ENCODE data around the gene SMR3A.

Gene SMR3A

GRCh38 chr4:70359115-70359661 lies 1.4 kb upstream of the SMR3A start:
- TF ChIP-seq CTCF (IDR thresholded peaks at IDR 0.05) = no peak
- TF ChIP-seq ZFX (IDR thresholded peaks at IDR 0.05; ENCODE audit: borderline replicate concordance) = no peak
- no peak overlapping the region for H3K27ac ChIP-seq

GRCh38 chr4:70364002-70364401 lies 3.4 kb downstream of the SMR3A start:
- TF ChIP-seq ZFX (IDR thresholded peaks at IDR 0.05; ENCODE audit: borderline replicate concordance) (no peak), CTCF (IDR thresholded peaks at IDR 0.05) (no peak)

GRCh38 chr4:70365479-70365878 lies 4.9 kb downstream of the SMR3A start:
- no peak for TF ChIP-seq ZFX (IDR thresholded peaks at IDR 0.05; ENCODE audit: borderline replicate concordance)

More at GRCh38 chr4:70364002-70364401, 3.4 kb downstream of the SMR3A start:
- no peak overlapping the region for H3K27ac ChIP-seq

GRCh38 chr4:70367813-70368212 lies 7.3 kb downstream of the SMR3A start:
- H3K27ac ChIP-seq = no peak overlapping the region
- TF ChIP-seq ZFX (IDR thresholded peaks at IDR 0.05; ENCODE audit: borderline replicate concordance) (no peak), CTCF (IDR thresholded peaks at IDR 0.05) (no peak)

More at GRCh38 chr4:70365479-70365878, 4.9 kb downstream of the SMR3A start:
- H3K27ac ChIP-seq = no peak overlapping the region

- TF ChIP-seq CTCF (IDR thresholded peaks at IDR 0.05) = no peak
- no peak for TF ChIP-seq ZFX (IDR thresholded peaks at IDR 0.05; ENCODE audit: borderline replicate concordance)
- H3K27ac ChIP-seq = no peak overlapping the region
Observed at GRCh38 chr4:70371987-70372386, 11.4 kb downstream of the SMR3A start.

GRCh38 chr4:70372760-70373159 lies 12.2 kb downstream of the SMR3A start:
- no peak overlapping the region for H3K27ac ChIP-seq
- TF ChIP-seq ZFX (IDR thresholded peaks at IDR 0.05; ENCODE audit: borderline replicate concordance) (no peak), CTCF (IDR thresholded peaks at IDR 0.05) (no peak)

GRCh38 chr4:70380578-70380977 lies 20.0 kb downstream of the SMR3A start:
- TF ChIP-seq CTCF (IDR thresholded peaks at IDR 0.05) = no peak
- no peak for TF ChIP-seq ZFX (IDR thresholded peaks at IDR 0.05; ENCODE audit: borderline replicate concordance)
- no peak overlapping the region for H3K27ac ChIP-seq

GRCh38 chr4:70382691-70383181 lies 22.2 kb downstream of the SMR3A start, which contains the start of gene SMR3B:
SMR3B (plus strand) TSS chr4:70383131; CDS start chr4:70384511, 1,380 bp downstream.
- H3K27ac ChIP-seq = no peak within 1 kb of the TSS
- TF ChIP-seq ZFX (IDR thresholded peaks at IDR 0.05; ENCODE audit: borderline replicate concordance) (no peak), CTCF (IDR thresholded peaks at IDR 0.05) (no peak)
